WTC11 (cell line): Measurements from ENCODE around the gene PTPRF. TPM values are rescaled to one million over a fixed set of nuclear protein-coding genes. Genes with fewer than 3 reads are reported as not detected.

Experiments
- ATAC-seq: fragments of 200-7000 bp; cut with Tn5 transposase; 2 replicates; pipeline ENCODE4 v1.10.0; 2021; ENCODE audit warnings: mild to moderate bottlenecking, moderate library complexity
- CTCF ChIA-PET: fragments of 300-600 bp; sonication (Branson Sonifier 250); formaldehyde crosslinking; loops from one replicate; lab custom pipeline; 2021; ENCODE audit warnings: antibody characterized with exemption; lab: Charles Lee
- POLR2A ChIA-PET: fragments of 350-600 bp; sonication (Branson Sonifier 250); formaldehyde crosslinking; loops from one replicate; lab custom pipeline; 2021; ENCODE audit warnings: antibody characterized with exemption; lab: Charles Lee
- DNase-seq: peaks from one replicate; pipeline ENCODE4 v3.0.0; 2021; ENCODE audit warnings: low spot score
- H3K27ac Mint-ChIP-seq: 2 replicates; pipeline ENCODE4 v1.8.0; 2021; ENCODE audit warnings: mixed read lengths
- H3K27me3 Mint-ChIP-seq: 2 replicates; pipeline ENCODE4 v1.8.0; 2021; ENCODE audit warnings: low read depth, mild to moderate bottlenecking, moderate library complexity, mixed read lengths
- H3K36me3 Mint-ChIP-seq: 2 replicates; pipeline ENCODE4 v1.8.0; 2021; ENCODE audit warnings: mixed read lengths
- H3K4me1 Mint-ChIP-seq: 2 replicates; pipeline ENCODE4 v1.8.0; 2022; ENCODE audit warnings: mixed read lengths
- H3K4me3 Mint-ChIP-seq: 2 replicates; pipeline ENCODE4 v1.8.0; 2021; ENCODE audit warnings: mild to moderate bottlenecking, moderate library complexity, mixed read lengths
- H3K9me3 Mint-ChIP-seq: 2 replicates; pipeline ENCODE4 v1.8.0; 2021; ENCODE audit warnings: mixed read lengths
- CREM ChIP-seq: sonication (generic); formaldehyde crosslinking; IDR thresholded peaks from 2 replicates; pipeline ENCODE4 v1.8.1; 2022; ENCODE audit warnings: mild to moderate bottlenecking, missing genetic modification reagents, moderate library complexity
- ELF4 ChIP-seq: sonication (generic); formaldehyde crosslinking; IDR thresholded peaks from 2 replicates; pipeline ENCODE4 v1.8.1; 2022; ENCODE audit warnings: low read depth, mild to moderate bottlenecking, moderate library complexity, missing genetic modification reagents
- FOXJ3 ChIP-seq: sonication (generic); formaldehyde crosslinking; IDR thresholded peaks from 2 replicates; pipeline ENCODE4 v1.9.0; 2021; ENCODE audit warnings: missing genetic modification reagents, mild to moderate bottlenecking, borderline replicate concordance
- GRHL2 ChIP-seq: fragments of 250-450 bp; sonication (Bioruptor Pico); IDR thresholded peaks from 2 replicates; pipeline ENCODE4 v1.8.0; 2022; ENCODE audit warnings: mild to moderate bottlenecking, moderate library complexity; ENCODE audit not compliant: insufficient replicate concordance, severe bottlenecking
- JUN ChIP-seq: sonication (generic); formaldehyde crosslinking; IDR thresholded peaks from 2 replicates; pipeline ENCODE4 v1.8.0; 2023; ENCODE audit warnings: mild to moderate bottlenecking, missing genetic modification reagents
- MXD4 ChIP-seq: fragments of 250-450 bp; sonication (Bioruptor Pico); IDR thresholded peaks from 2 replicates; pipeline ENCODE4 v1.8.0; 2021; ENCODE audit warnings: mild to moderate bottlenecking, moderate library complexity, borderline replicate concordance
- NFYB ChIP-seq: sonication (generic); formaldehyde crosslinking; conservative IDR thresholded peaks from 2 replicates; pipeline ENCODE4 v1.8.0; 2022; ENCODE audit warnings: low read depth, missing genetic modification reagents
- TCF7 ChIP-seq: sonication (generic); formaldehyde crosslinking; IDR thresholded peaks from 2 replicates; pipeline ENCODE4 v1.8.0; 2022; ENCODE audit warnings: mild to moderate bottlenecking, low read depth, missing genetic modification reagents, moderate library complexity
- TEAD1 ChIP-seq: sonication (generic); formaldehyde crosslinking; IDR thresholded peaks from 2 replicates; pipeline ENCODE4 v1.8.0; 2022; ENCODE audit warnings: mild to moderate bottlenecking, missing genetic modification reagents
- ZNF121 ChIP-seq: sonication (generic); formaldehyde crosslinking; IDR thresholded peaks from 2 replicates; pipeline ENCODE4 v1.8.0; 2023; ENCODE audit warnings: missing genetic modification reagents
- ZNF671 ChIP-seq: fragments of 250-450 bp; sonication (Bioruptor Pico); IDR thresholded peaks from 2 replicates; pipeline ENCODE4 v1.8.0; 2021; ENCODE audit warnings: mild to moderate bottlenecking
- total RNA-seq: library from RNA; stranded (reverse); gene quantifications from 3 replicates; pipeline ENCODE4 v1.2.3, GENCODE V29; 2021
- TF ChIP-seq, protein P1 (sequence below): sonication (generic); formaldehyde crosslinking; IDR thresholded peaks from 2 replicates; pipeline ENCODE4 v1.8.0; 2023; ENCODE audit warnings: missing genetic modification reagents, mild to moderate bottlenecking, borderline replicate concordance
- TF ChIP-seq, protein P2 (sequence below): sonication (generic); formaldehyde crosslinking; IDR thresholded peaks from 2 replicates; pipeline ENCODE4 v1.8.0; 2022; ENCODE audit warnings: missing genetic modification reagents
- TF ChIP-seq, protein P3 (sequence below): sonication (generic); formaldehyde crosslinking; IDR thresholded peaks from 2 replicates; pipeline ENCODE4 v1.8.1; 2022; ENCODE audit warnings: low read depth, missing genetic modification reagents, borderline replicate concordance
- TF ChIP-seq, protein P4 (sequence below): sonication (generic); formaldehyde crosslinking; IDR thresholded peaks from 2 replicates; pipeline ENCODE4 v1.8.0; 2023; ENCODE audit warnings: mild to moderate bottlenecking, missing genetic modification reagents
- TF ChIP-seq, protein P5 (sequence below): sonication (generic); formaldehyde crosslinking; IDR thresholded peaks from 2 replicates; pipeline ENCODE4 v1.8.0; 2023; ENCODE audit warnings: missing genetic modification reagents
- TF ChIP-seq, protein P6 (sequence below): sonication (generic); formaldehyde crosslinking; IDR thresholded peaks from 2 replicates; pipeline ENCODE4 v1.8.1; 2023; ENCODE audit warnings: mild to moderate bottlenecking, missing genetic modification reagents

PTPRF gene
- total RNA-seq, 1 experiment from 2014 or later = 248 TPM

DNA sequence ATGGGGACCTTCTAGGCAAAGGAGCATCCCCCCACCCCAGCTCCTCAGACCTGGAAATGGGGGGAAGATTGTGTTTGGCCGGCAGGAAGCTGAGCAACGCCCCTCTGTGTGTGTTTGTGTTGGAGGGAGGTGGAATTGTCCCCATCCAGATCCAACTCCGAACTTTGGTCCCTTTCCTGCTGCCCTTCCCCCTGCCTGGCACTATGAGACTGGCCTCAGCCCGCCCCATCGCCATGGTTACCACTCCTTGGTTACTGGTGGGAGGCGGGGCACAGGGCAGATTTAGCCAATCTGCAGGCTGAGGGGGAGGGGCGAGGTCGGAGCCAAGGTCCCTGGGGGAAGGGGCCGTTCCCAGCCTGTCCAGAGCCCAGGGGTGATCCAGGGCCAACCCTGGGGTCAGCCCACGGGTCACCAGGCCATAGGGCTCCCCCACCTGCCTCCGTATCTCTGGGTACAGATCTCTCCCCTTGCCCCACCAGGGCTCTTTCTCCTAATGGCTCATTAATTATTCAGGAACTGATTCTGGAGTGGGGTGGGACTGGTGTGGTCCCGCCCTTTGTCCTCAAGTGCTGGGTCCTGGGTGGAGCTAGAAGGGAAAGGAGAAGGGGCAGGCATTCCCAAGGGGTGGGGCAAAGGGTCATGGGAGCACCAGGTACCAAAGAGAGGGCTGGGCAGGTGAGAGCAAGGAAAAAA lies 15.2 kb downstream of the PTPRF start:
- CTCF ChIA-PET = interaction anchor here (0.6 to 2.1 kb wide), 9 partner anchors 9 to 389 kb away, joined by 3 to 22 read pairs (median 4); partner anchors contain the start of gene PTPRF
- H3K4me1 Mint-ChIP-seq = peaks cover 70% of the 10 kb centered on the region
- TF ChIP-seq NFYB (CRISPR knock-in tag) = 0 out of 2 replicates have a peak, but pooled peaks have one; percentile 38
- TF ChIP-seq, protein P1, sequence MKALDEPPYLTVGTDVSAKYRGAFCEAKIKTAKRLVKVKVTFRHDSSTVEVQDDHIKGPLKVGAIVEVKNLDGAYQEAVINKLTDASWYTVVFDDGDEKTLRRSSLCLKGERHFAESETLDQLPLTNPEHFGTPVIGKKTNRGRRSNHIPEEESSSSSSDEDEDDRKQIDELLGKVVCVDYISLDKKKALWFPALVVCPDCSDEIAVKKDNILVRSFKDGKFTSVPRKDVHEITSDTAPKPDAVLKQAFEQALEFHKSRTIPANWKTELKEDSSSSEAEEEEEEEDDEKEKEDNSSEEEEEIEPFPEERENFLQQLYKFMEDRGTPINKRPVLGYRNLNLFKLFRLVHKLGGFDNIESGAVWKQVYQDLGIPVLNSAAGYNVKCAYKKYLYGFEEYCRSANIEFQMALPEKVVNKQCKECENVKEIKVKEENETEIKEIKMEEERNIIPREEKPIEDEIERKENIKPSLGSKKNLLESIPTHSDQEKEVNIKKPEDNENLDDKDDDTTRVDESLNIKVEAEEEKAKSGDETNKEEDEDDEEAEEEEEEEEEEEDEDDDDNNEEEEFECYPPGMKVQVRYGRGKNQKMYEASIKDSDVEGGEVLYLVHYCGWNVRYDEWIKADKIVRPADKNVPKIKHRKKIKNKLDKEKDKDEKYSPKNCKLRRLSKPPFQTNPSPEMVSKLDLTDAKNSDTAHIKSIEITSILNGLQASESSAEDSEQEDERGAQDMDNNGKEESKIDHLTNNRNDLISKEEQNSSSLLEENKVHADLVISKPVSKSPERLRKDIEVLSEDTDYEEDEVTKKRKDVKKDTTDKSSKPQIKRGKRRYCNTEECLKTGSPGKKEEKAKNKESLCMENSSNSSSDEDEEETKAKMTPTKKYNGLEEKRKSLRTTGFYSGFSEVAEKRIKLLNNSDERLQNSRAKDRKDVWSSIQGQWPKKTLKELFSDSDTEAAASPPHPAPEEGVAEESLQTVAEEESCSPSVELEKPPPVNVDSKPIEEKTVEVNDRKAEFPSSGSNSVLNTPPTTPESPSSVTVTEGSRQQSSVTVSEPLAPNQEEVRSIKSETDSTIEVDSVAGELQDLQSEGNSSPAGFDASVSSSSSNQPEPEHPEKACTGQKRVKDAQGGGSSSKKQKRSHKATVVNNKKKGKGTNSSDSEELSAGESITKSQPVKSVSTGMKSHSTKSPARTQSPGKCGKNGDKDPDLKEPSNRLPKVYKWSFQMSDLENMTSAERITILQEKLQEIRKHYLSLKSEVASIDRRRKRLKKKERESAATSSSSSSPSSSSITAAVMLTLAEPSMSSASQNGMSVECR (CRISPR knock-in tag) = no peak
- TF ChIP-seq, protein P2, sequence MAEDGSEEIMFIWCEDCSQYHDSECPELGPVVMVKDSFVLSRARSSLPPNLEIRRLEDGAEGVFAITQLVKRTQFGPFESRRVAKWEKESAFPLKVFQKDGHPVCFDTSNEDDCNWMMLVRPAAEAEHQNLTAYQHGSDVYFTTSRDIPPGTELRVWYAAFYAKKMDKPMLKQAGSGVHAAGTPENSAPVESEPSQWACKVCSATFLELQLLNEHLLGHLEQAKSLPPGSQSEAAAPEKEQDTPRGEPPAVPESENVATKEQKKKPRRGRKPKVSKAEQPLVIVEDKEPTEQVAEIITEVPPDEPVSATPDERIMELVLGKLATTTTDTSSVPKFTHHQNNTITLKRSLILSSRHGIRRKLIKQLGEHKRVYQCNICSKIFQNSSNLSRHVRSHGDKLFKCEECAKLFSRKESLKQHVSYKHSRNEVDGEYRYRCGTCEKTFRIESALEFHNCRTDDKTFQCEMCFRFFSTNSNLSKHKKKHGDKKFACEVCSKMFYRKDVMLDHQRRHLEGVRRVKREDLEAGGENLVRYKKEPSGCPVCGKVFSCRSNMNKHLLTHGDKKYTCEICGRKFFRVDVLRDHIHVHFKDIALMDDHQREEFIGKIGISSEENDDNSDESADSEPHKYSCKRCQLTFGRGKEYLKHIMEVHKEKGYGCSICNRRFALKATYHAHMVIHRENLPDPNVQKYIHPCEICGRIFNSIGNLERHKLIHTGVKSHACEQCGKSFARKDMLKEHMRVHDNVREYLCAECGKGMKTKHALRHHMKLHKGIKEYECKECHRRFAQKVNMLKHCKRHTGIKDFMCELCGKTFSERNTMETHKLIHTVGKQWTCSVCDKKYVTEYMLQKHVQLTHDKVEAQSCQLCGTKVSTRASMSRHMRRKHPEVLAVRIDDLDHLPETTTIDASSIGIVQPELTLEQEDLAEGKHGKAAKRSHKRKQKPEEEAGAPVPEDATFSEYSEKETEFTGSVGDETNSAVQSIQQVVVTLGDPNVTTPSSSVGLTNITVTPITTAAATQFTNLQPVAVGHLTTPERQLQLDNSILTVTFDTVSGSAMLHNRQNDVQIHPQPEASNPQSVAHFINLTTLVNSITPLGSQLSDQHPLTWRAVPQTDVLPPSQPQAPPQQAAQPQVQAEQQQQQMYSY = peak; percentile 87
- TF ChIP-seq, protein P3, sequence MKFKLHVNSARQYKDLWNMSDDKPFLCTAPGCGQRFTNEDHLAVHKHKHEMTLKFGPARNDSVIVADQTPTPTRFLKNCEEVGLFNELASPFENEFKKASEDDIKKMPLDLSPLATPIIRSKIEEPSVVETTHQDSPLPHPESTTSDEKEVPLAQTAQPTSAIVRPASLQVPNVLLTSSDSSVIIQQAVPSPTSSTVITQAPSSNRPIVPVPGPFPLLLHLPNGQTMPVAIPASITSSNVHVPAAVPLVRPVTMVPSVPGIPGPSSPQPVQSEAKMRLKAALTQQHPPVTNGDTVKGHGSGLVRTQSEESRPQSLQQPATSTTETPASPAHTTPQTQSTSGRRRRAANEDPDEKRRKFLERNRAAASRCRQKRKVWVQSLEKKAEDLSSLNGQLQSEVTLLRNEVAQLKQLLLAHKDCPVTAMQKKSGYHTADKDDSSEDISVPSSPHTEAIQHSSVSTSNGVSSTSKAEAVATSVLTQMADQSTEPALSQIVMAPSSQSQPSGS = no peak
- TF ChIP-seq, protein P4, sequence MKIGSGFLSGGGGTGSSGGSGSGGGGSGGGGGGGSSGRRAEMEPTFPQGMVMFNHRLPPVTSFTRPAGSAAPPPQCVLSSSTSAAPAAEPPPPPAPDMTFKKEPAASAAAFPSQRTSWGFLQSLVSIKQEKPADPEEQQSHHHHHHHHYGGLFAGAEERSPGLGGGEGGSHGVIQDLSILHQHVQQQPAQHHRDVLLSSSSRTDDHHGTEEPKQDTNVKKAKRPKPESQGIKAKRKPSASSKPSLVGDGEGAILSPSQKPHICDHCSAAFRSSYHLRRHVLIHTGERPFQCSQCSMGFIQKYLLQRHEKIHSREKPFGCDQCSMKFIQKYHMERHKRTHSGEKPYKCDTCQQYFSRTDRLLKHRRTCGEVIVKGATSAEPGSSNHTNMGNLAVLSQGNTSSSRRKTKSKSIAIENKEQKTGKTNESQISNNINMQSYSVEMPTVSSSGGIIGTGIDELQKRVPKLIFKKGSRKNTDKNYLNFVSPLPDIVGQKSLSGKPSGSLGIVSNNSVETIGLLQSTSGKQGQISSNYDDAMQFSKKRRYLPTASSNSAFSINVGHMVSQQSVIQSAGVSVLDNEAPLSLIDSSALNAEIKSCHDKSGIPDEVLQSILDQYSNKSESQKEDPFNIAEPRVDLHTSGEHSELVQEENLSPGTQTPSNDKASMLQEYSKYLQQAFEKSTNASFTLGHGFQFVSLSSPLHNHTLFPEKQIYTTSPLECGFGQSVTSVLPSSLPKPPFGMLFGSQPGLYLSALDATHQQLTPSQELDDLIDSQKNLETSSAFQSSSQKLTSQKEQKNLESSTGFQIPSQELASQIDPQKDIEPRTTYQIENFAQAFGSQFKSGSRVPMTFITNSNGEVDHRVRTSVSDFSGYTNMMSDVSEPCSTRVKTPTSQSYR (CRISPR knock-in tag) = 0 out of 2 replicates have a peak, but pooled peaks have one; percentile 77
- H3K4me3 Mint-ChIP-seq = peak overlapping the region; percentile 51
- POLR2A ChIA-PET = interaction anchor here (0.5 to 2.0 kb wide), 5 partner anchors 11 to 105 kb away, joined by 3 to 9 read pairs (median 5); partner anchors contain the start of gene KDM4A
- H3K36me3 Mint-ChIP-seq = peaks cover 4% of the 10 kb centered on the region; the same call in 1 of the 2 replicates
- ATAC-seq = peak; percentile 71
- peak; percentile 98 for DNase-seq
- no peaks in the 10 kb centered on the region for H3K27me3 Mint-ChIP-seq
- H3K9me3 Mint-ChIP-seq = no peaks in the 10 kb centered on the region
- H3K27ac Mint-ChIP-seq = peak overlapping the region; percentile 94

DNA sequence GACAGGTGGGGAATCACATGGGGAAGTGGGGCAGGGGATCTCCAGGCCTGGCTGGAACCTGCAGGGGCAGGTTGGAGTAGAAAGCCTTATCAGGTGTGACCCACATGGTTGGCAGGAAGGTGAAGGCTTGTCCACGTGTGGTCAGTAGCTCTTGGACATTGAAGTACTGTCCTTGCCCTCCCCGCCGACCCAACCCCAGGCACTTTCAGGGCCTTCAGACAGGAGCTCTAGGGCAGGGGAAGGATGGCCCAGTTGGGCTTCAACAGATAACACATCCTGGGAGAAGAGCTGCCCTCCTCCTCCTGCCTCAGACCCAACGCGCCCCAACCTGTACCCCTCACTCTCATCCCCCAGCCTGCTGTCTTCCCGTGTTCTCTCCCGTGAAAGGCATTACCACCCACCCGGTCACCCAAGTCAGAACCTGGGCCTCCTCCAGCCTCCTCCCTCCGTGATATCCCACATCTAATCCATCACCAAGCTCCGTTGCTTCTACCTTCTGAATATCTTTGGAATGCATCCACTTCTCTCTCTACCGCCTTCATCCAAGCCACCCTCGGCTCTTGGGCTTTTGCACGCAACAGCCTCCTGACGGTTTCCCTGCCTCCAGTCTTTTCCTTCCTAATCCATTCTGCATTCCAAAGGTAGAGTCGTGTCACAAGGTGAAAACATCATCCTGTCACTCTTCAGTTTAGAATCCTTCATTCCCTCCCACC lies 15.9 kb downstream of the PTPRF start:
- peaks cover 77% of the 10 kb centered on the region for H3K4me1 Mint-ChIP-seq
- H3K4me3 Mint-ChIP-seq = peak overlapping the region; percentile 51; the same call in 1 of the 2 replicates
- peaks cover 4% of the 10 kb centered on the region; the same call in 1 of the 2 replicates for H3K36me3 Mint-ChIP-seq
- ChIA-PET POLR2A (interaction anchor here (0.5 to 2.0 kb wide), 5 partner anchors 12 to 104 kb away, joined by 3 to 9 read pairs (median 5); partner anchors contain the start of gene KDM4A), CTCF (interaction anchor here (0.6 to 2.1 kb wide), 7 partner anchors 8 to 388 kb away, joined by 3 to 22 read pairs (median 4); partner anchors contain the start of gene PTPRF)
- DNase-seq (no peak), ATAC-seq (no peak)
- H3K9me3 Mint-ChIP-seq = no peaks in the 10 kb centered on the region
- H3K27ac Mint-ChIP-seq = peak overlapping the region; percentile 94
- H3K27me3 Mint-ChIP-seq = no peaks in the 10 kb centered on the region
- TF ChIP-seq JUN (CRISPR knock-in tag) (no peak), TEAD1 (CRISPR knock-in tag) (no peak), ZNF671 (CRISPR knock-in tag) (no peak), GRHL2 (CRISPR knock-in tag) (no peak), ZNF121 (CRISPR knock-in tag) (no peak), TCF7 (CRISPR knock-in tag) (no peak), ELF4 (CRISPR knock-in tag) (no peak), CREM (CRISPR knock-in tag) (no peak), MXD4 (CRISPR knock-in tag) (no peak), FOXJ3 (CRISPR knock-in tag) (no peak)
- TF ChIP-seq, protein P5, sequence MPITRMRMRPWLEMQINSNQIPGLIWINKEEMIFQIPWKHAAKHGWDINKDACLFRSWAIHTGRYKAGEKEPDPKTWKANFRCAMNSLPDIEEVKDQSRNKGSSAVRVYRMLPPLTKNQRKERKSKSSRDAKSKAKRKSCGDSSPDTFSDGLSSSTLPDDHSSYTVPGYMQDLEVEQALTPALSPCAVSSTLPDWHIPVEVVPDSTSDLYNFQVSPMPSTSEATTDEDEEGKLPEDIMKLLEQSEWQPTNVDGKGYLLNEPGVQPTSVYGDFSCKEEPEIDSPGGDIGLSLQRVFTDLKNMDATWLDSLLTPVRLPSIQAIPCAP (CRISPR knock-in tag) = no peak
- TF ChIP-seq, protein P6, sequence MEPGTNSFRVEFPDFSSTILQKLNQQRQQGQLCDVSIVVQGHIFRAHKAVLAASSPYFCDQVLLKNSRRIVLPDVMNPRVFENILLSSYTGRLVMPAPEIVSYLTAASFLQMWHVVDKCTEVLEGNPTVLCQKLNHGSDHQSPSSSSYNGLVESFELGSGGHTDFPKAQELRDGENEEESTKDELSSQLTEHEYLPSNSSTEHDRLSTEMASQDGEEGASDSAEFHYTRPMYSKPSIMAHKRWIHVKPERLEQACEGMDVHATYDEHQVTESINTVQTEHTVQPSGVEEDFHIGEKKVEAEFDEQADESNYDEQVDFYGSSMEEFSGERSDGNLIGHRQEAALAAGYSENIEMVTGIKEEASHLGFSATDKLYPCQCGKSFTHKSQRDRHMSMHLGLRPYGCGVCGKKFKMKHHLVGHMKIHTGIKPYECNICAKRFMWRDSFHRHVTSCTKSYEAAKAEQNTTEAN (CRISPR knock-in tag) = no peak
